Tibial artery (tissue), 4 donors: Measurements from ENCODE around the gene ROR1.

ENCODE experiments used
- DNase-seq, 2 donors: peaks; one replicate each; pipeline ENCODE4 v3.0.0-alpha.2; 2019
- H3K27ac ChIP-seq, 2 donors: fragments of 200-600 bp; sonication (generic) in 1 of 2; 1 replicate in 1 of 2; 2 replicates in 1 of 2; pipeline ENCODE4 v1.5.1; 2018 to 2019; ENCODE audit warnings: mild to moderate bottlenecking in 1 of 2
- H3K27me3 ChIP-seq, 2 donors: fragments of 200-600 bp; sonication (generic) in 1 of 2; one replicate each; pipeline versions ENCODE4 v1.5.1 to v1.6.0; 2016 to 2019
- H3K36me3 ChIP-seq, 3 donors: fragments of 200-600 bp; sonication (generic) in 2 of 3; one replicate each; pipeline ENCODE4 v1.5.1; 2016 to 2019; ENCODE audit warnings: mild to moderate bottlenecking in 2 of 3
- H3K4me1 ChIP-seq, 4 donors: fragments of 200-600 bp; sonication (generic) in 2 of 4; 1 replicate in 3 of 4; 2 replicates in 1 of 4; pipeline ENCODE4 v1.5.1; 2016 to 2019
- H3K4me3 ChIP-seq, 2 donors: fragments of 200-600 bp; sonication (generic) in 1 of 2; 1 replicate in 1 of 2; 2 replicates in 1 of 2; pipeline ENCODE4 v1.5.1; 2018 to 2019; ENCODE audit warnings: mild to moderate bottlenecking in 2 of 2
- H3K9me3 ChIP-seq, 3 donors: fragments of 200-600 bp; sonication (generic) in 1 of 3; one replicate each; pipeline ENCODE4 v1.5.1; 2016 to 2019
- CTCF ChIP-seq, 2 experiments: fragments of 200-600 bp in 1 of 2; fragments of 450-650 bp in 1 of 2; IDR thresholded peaks; one replicate each; pipeline ENCODE4 v1.5.1; 2017 to 2019; ENCODE audit warnings: antibody characterized with exemption in 2 of 2, mild to moderate bottlenecking in 1 of 2, moderate library complexity in 1 of 2
- intact Hi-C: fragments of 100-400 bp; cut with DNase I; formaldehyde crosslinking; loops from one replicate; pipeline ENCODE4 v1.15.0; 2023; ENCODE audit warnings: low total_unique reads

Gene ROR1

GRCh38 chr1:64038965-64039364 is 265.1 kb downstream of the ROR1 start:
- Histone ChIP-seq H3K9me3 (no peaks in the 10 kb centered on the region), H3K36me3 (no peaks in the 10 kb centered on the region), H3K4me3 (no peak overlapping the region), H3K4me1 (peaks cover 0 to 98% (median 61%) of the 10 kb centered on the region in 4 donors), H3K27me3 (no peaks in the 10 kb centered on the region), H3K27ac (peak overlapping the region; percentile 76 to 83)
- no peak for DNase-seq
- TF ChIP-seq CTCF (IDR thresholded peaks at IDR 0.05): no peak
- intact Hi-C loops: loop anchor here (5.0 kb wide), 1 partner anchor 57 kb away; no protein-coding TSS in a partner anchor

GRCh38 chr1:64039390-64039926 is 265.6 kb downstream of the ROR1 start:
- Histone ChIP-seq H3K27ac (peak overlapping the region; percentile 76 to 83), H3K9me3 (no peaks in the 10 kb centered on the region), H3K4me1 (peaks cover 0 to 98% (median 59%) of the 10 kb centered on the region in 4 donors), H3K36me3 (no peaks in the 10 kb centered on the region), H3K27me3 (no peaks in the 10 kb centered on the region), H3K4me3 (no peak overlapping the region)
- peak; percentile 79 to 82 for DNase-seq
- peak in 1 of 2 experiments; percentile 5 for TF ChIP-seq CTCF (IDR thresholded peaks at IDR 0.05)
- intact Hi-C loops: loop anchor here (5.0 kb wide), 1 partner anchor 57 kb away; no protein-coding TSS in a partner anchor

GRCh38 chr1:64041371-64042131 is 267.7 kb downstream of the ROR1 start:
- H3K9me3 ChIP-seq: no peaks in the 10 kb centered on the region
- peak overlapping the region; percentile 76 to 83 for H3K27ac ChIP-seq
- peaks cover 0 to 82% (median 53%) of the 10 kb centered on the region in 4 donors for H3K4me1 ChIP-seq
- H3K36me3 ChIP-seq: no peaks in the 10 kb centered on the region
- no peak for DNase-seq
- no peak for TF ChIP-seq CTCF (IDR thresholded peaks at IDR 0.05)
- intact Hi-C loops: no loop called here
- no peak overlapping the region for H3K4me3 ChIP-seq
- no peaks in the 10 kb centered on the region for H3K27me3 ChIP-seq

GRCh38 chr1:64042331-64043100 is 268.7 kb downstream of the ROR1 start:
- Histone ChIP-seq H3K4me3 (no peak overlapping the region), H3K36me3 (no peaks in the 10 kb centered on the region), H3K9me3 (no peaks in the 10 kb centered on the region), H3K27ac (peak overlapping the region; percentile 76 to 83), H3K27me3 (no peaks in the 10 kb centered on the region), H3K4me1 (peaks cover 0 to 81% (median 46%) of the 10 kb centered on the region in 4 donors)
- peak; percentile 58 to 72 for DNase-seq
- no peak for TF ChIP-seq CTCF (IDR thresholded peaks at IDR 0.05)
- intact Hi-C loops: no loop called here

- Histone ChIP-seq H3K9me3 (no peaks in the 10 kb centered on the region), H3K4me1 (peaks cover 0 to 76% (median 39%) of the 10 kb centered on the region in 4 donors), H3K4me3 (no peak overlapping the region), H3K36me3 (no peaks in the 10 kb centered on the region), H3K27me3 (no peaks in the 10 kb centered on the region), H3K27ac (peak overlapping the region; percentile 76 to 83)
- intact Hi-C loops: no loop called here
- DNase-seq: no peak
- TF ChIP-seq CTCF (IDR thresholded peaks at IDR 0.05): no peak
Measured at GRCh38 chr1:64043288-64043687, 269.5 kb downstream of the ROR1 start.
